H1 (cell line): ENCODE results near the gene P2RY13. TPM values are rescaled to one million over a fixed set of nuclear protein-coding genes. Genes with fewer than 3 reads are reported as not detected.

Experiments used
- CTCF ChIA-PET: fragments of 300-600 bp; sonication (Branson Sonifier 250); formaldehyde crosslinking; loops from one replicate; lab custom pipeline; 2021; ENCODE audit not compliant: partially characterized antibody; lab: Charles Lee
- POLR2A ChIA-PET: fragments of 300-600 bp; sonication (Branson Sonifier 250); formaldehyde crosslinking; loops from one replicate; lab custom pipeline; 2021; ENCODE audit warnings: inconsistent platforms; ENCODE audit not compliant: partially characterized antibody; lab: Charles Lee
- DNase-seq, 2 experiments: peaks; one replicate each; pipeline versions ENCODE4 v3.0.0 to v3.0.0-alpha.2; 2010 to 2022; ENCODE audit warnings: low spot score in 2 of 2, low read depth in 1 of 2, mixed read lengths in 1 of 2
- FAIRE-seq: peaks from 2 replicates; lab custom pipeline; 2011; peaks lifted over from hg19 to GRCh38; lab: Jason Lieb, UNC
- H2AFZ ChIP-seq: 2 replicates; pipeline ENCODE4 v1.8.1; 2012; ENCODE audit warnings: low read length, inconsistent platforms
- H2AK5ac ChIP-seq: 2 replicates; pipeline ENCODE4 v1.6.1; 2013; ENCODE audit warnings: low read depth, low read length
- H2BK120ac ChIP-seq: replicated peaks from 2 replicates; pipeline ENCODE3; 2013; ENCODE audit warnings: low read depth, low read length, inconsistent platforms
- H2BK12ac ChIP-seq: 2 replicates; pipeline ENCODE4 v1.6.1; 2013; ENCODE audit warnings: low read depth, low read length
- H2BK15ac ChIP-seq: 2 replicates; pipeline ENCODE4 v1.6.1; 2013; ENCODE audit warnings: low read length
- H2BK20ac ChIP-seq: 2 replicates; pipeline ENCODE4 v1.6.1; 2013; ENCODE audit warnings: low read length
- H2BK5ac ChIP-seq: 2 replicates; pipeline ENCODE4 v1.6.1; 2013; ENCODE audit warnings: low read depth, low read length
- H3K14ac ChIP-seq: 2 replicates; pipeline ENCODE4 v1.6.1; 2013; ENCODE audit warnings: inconsistent platforms; ENCODE audit not compliant: insufficient read length
- H3K18ac ChIP-seq: 2 replicates; pipeline ENCODE4 v1.6.1; 2013; ENCODE audit warnings: low read length; ENCODE audit errors: extremely low read depth
- H3K23ac ChIP-seq: 2 replicates; pipeline ENCODE4 v1.6.1; 2013; ENCODE audit warnings: inconsistent platforms; ENCODE audit not compliant: insufficient read length
- H3K23me2 ChIP-seq: 2 replicates; pipeline ENCODE4 v1.6.1; 2013; ENCODE audit warnings: low read depth, low read length
- H3K27ac ChIP-seq: 2 replicates; pipeline ENCODE4 v1.6.1; 2011; ENCODE audit warnings: low read depth, low read length, inconsistent platforms
- H3K27me3 ChIP-seq, 4 experiments: replicated peaks in 1 of 4; 1 replicate in 1 of 4; 2 replicates in 3 of 4; pipeline versions ENCODE4 v1.6.1 to v1.8.1; 2011 to 2013; ENCODE audit warnings: low read length in 3 of 4, mild to moderate bottlenecking in 3 of 4, inconsistent platforms in 2 of 4, mixed read lengths in 2 of 4, moderate library complexity in 1 of 4; ENCODE audit not compliant: control insufficient read depth in 3 of 4, insufficient read depth in 3 of 4; ENCODE audit errors: extremely low read depth in 1 of 4
- H3K36me3 ChIP-seq, 4 experiments: 2 replicates each; pipeline versions ENCODE4 v1.6.1 to v1.8.1; 2011 to 2013; ENCODE audit warnings: mild to moderate bottlenecking in 4 of 4, low read length in 3 of 4, moderate library complexity in 2 of 4, control low read depth in 1 of 4, inconsistent platforms in 1 of 4; ENCODE audit not compliant: insufficient read depth in 4 of 4, control insufficient read depth in 2 of 4
- H3K4ac ChIP-seq: replicated peaks from 2 replicates; pipeline ENCODE3; 2013; ENCODE audit warnings: low read length, low read depth, mixed read lengths, inconsistent platforms; ENCODE audit not compliant: insufficient read length
- H3K4me1 ChIP-seq, 4 experiments: replicated peaks in 1 of 4; 1 replicate in 1 of 4; 2 replicates in 3 of 4; pipeline versions ENCODE4 v1.6.1 to v1.8.1; 2011 to 2013; ENCODE audit warnings: low read length in 3 of 4, inconsistent platforms in 2 of 4, mixed read lengths in 1 of 4; ENCODE audit not compliant: insufficient read depth in 4 of 4, control insufficient read depth in 3 of 4
- H3K4me2 ChIP-seq, 2 experiments: 2 replicates each; pipeline versions ENCODE4 v1.6.1 to v1.8.1; 2011 to 2013; ENCODE audit warnings: low read depth in 2 of 2, low read length in 2 of 2, control low read depth in 1 of 2, inconsistent platforms in 1 of 2, mild to moderate bottlenecking in 1 of 2; ENCODE audit not compliant: insufficient read depth in 1 of 2
- H3K4me3 ChIP-seq, 4 experiments: fragments of 200-600, 300-600 bp in 1 of 4; sonication (generic), shearing (Covaris generic), sonication (Bioruptor Twin) in 1 of 4; 2 replicates each; pipeline versions ENCODE4 v1.5.1 to v1.8.1; 2011 to 2016; ENCODE audit warnings: low read length in 4 of 4, low read depth in 3 of 4, control low read depth in 2 of 4, inconsistent platforms in 2 of 4, mild to moderate bottlenecking in 2 of 4, mixed read lengths in 1 of 4, moderate library complexity in 1 of 4; ENCODE audit not compliant: insufficient read depth in 2 of 4; ENCODE audit errors: extremely low read depth in 1 of 4
- H3K56ac ChIP-seq: replicated peaks from 2 replicates; pipeline ENCODE3; 2013; ENCODE audit warnings: low read depth, mild to moderate bottlenecking, mixed read lengths, low read length, inconsistent platforms; ENCODE audit not compliant: insufficient read length
- H3K79me1 ChIP-seq: 2 replicates; pipeline ENCODE4 v1.6.1; 2013; ENCODE audit warnings: low read depth, low read length, control low read depth
- H3K79me2 ChIP-seq, 2 experiments: 2 replicates each; pipeline versions ENCODE4 v1.6.1 to v1.8.1; 2012 to 2013; ENCODE audit warnings: low read length in 2 of 2, mild to moderate bottlenecking in 2 of 2, inconsistent platforms in 1 of 2; ENCODE audit not compliant: insufficient read depth in 2 of 2, control insufficient read depth in 1 of 2
- H3K9ac ChIP-seq, 4 experiments: replicated peaks in 1 of 4; 1 replicate in 1 of 4; 2 replicates in 3 of 4; pipeline versions ENCODE4 v1.6.1 to v1.8.1; 2011 to 2013; ENCODE audit warnings: low read depth in 3 of 4, low read length in 3 of 4, control low read depth in 2 of 4, mild to moderate bottlenecking in 2 of 4, moderate library complexity in 2 of 4, inconsistent platforms in 1 of 4; ENCODE audit errors: extremely low read depth in 1 of 4
- H3K9me3 ChIP-seq, 2 experiments: 2 replicates each; pipeline versions ENCODE4 v1.6.1 to v1.8.1; 2012 to 2013; ENCODE audit warnings: mild to moderate bottlenecking in 2 of 2, moderate library complexity in 2 of 2, control low read depth in 1 of 2, inconsistent platforms in 1 of 2, low read depth in 1 of 2, low read length in 1 of 2, mixed read lengths in 1 of 2; ENCODE audit not compliant: insufficient read depth in 2 of 2
- H4K20me1 ChIP-seq, 2 experiments: replicated peaks in 1 of 2; 2 replicates each; pipeline versions ENCODE3 to v1.8.1; 2011 to 2013; ENCODE audit warnings: inconsistent platforms in 2 of 2, low read length in 2 of 2, mild to moderate bottlenecking in 1 of 2; ENCODE audit not compliant: insufficient read depth in 2 of 2, control insufficient read depth in 1 of 2
- H4K5ac ChIP-seq: 2 replicates; pipeline ENCODE4 v1.6.1; 2013; ENCODE audit warnings: low read length, low read depth, mixed read lengths, inconsistent platforms; ENCODE audit not compliant: insufficient read length
- H4K8ac ChIP-seq: 2 replicates; pipeline ENCODE4 v1.8.0; 2013; ENCODE audit warnings: mild to moderate bottlenecking, moderate library complexity, low read length, inconsistent platforms; ENCODE audit not compliant: insufficient read depth; ENCODE audit errors: extremely low read depth
- H4K91ac ChIP-seq: replicated peaks from 2 replicates; pipeline ENCODE3; 2013; ENCODE audit warnings: low read length, mixed read lengths, inconsistent platforms; ENCODE audit not compliant: insufficient read length
- BACH1 ChIP-seq: IDR thresholded peaks from 2 replicates; pipeline ENCODE4 v1.6.1; 2012; ENCODE audit warnings: low read length, improper control_type of control experiment
- CBX5 ChIP-seq: fragments of 300-800, 300-1000 bp; sonication (generic); IDR thresholded peaks from 2 replicates; pipeline ENCODE4 v1.7.1; 2016; ENCODE audit warnings: antibody characterized with exemption, low read length, low read depth
- CEBPB ChIP-seq: IDR thresholded peaks from 2 replicates; pipeline ENCODE4 v1.6.1; 2012; ENCODE audit warnings: low read depth, low read length
- GTF2F1 ChIP-seq: IDR thresholded peaks from 2 replicates; pipeline ENCODE4 v1.6.1; 2012; ENCODE audit warnings: low read depth, low read length, improper control_type of control experiment, borderline replicate concordance
- KDM4A ChIP-seq: IDR thresholded peaks from one replicate; pipeline ENCODE4 v1.7.1; 2012; ENCODE audit warnings: low read depth, mild to moderate bottlenecking, moderate library complexity, low read length, inconsistent platforms; ENCODE audit not compliant: severe bottlenecking
- KDM5A ChIP-seq: fragments of 200-600 bp; IDR thresholded peaks from 2 replicates; pipeline ENCODE4 v1.7.1; 2012; ENCODE audit warnings: mild to moderate bottlenecking, low read length, inconsistent platforms, mixed read lengths
- RFX5 ChIP-seq: IDR thresholded peaks from 2 replicates; pipeline ENCODE4 v1.6.1; 2011; ENCODE audit warnings: low read depth, low read length, improper control_type of control experiment, borderline replicate concordance
- SIX5 ChIP-seq: IDR thresholded peaks from 2 replicates; pipeline ENCODE4 v1.6.1; 2011; ENCODE audit warnings: mild to moderate bottlenecking, low read depth, low read length
- TBP ChIP-seq: IDR thresholded peaks from 2 replicates; pipeline ENCODE4 v1.6.1; 2011; ENCODE audit warnings: low read depth, low read length, improper control_type of control experiment
- WGBS, 2 experiments: shearing (Covaris generic) in 1 of 2; methylation state at CpG; one replicate each; pipeline versions ENCODE4 v1.1.6 to v1.1.7; 2013 to 2015; ENCODE audit warnings: low lambda C conversion rate in 2 of 2, mixed read lengths in 2 of 2, inconsistent platforms in 1 of 2, low coverage in 1 of 2, missing lambda C conversion rate in 1 of 2; ENCODE audit not compliant: insufficient replicate concordance in 2 of 2, insufficient coverage in 1 of 2, insufficient read length in 1 of 2; ENCODE audit errors: extremely low coverage in 1 of 2, missing lambda C conversion rate in 1 of 2; 5-methylcytosine and 5-hydroxymethylcytosine counted together
- polyA plus RNA-seq, 7 experiments: library from polyadenylated mRNA; depleted of rRNA in 3 of 7; stranded (reverse) in 5 of 7; unstranded in 2 of 7; fragments of >200 nt in 5 of 7; fragments of 200-250 nt in 2 of 7; gene quantifications; 1 replicate in 5 of 7; 2 replicates in 1 of 7; 4 replicates in 1 of 7; pipeline versions ENCODE4 v1.2.1 to v1.2.3, GENCODE V29; 2011 to 2013; ENCODE audit warnings: missing spikeins in 2 of 7, mixed read lengths in 2 of 7
- total RNA-seq: library from RNA; stranded (reverse); fragmentation: NEBNext Ultra II Directional; extraction: Animal tissue kit (Norgen Biotek cat#: 25700); gene quantifications from 2 replicates; pipeline ENCODE4 v1.2.1, GENCODE V29; 2021

Gene P2RY13
- total and polyA plus RNA-seq, 2 of the 8 experiments (the other 6 are each of a cell fraction or from before 2014, with no cell fraction given): not detected

DNA sequence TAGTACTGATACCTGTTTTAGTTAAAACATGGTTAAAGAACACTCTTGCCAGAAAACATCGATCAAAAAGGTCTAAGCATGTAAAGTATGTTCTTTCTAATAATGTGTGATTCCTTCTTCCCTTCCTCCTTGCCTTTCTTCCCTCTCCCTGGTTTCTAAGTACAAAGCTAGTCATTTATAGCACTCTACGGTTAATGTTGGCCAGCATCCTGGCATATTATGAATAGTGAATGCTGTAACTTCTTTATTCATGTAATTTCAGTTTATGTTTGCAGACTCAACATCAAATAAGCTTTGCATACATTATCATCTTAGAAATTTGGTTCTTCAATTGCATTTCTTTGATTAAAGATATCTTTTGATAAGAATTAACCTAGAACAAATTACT, 28.1 kb upstream of the P2RY13 start:
- H2BK20ac ChIP-seq: no peak overlapping the region

More for the DNA sequence above, 28.1 kb upstream of the P2RY13 start:
- no peak for FAIRE-seq
- no peaks in the 10 kb centered on the region for H3K79me1 ChIP-seq
- H4K91ac ChIP-seq: no peak overlapping the region
- H3K4me2 ChIP-seq: no peak overlapping the region
- no peaks in the 10 kb centered on the region for H3K9me3 ChIP-seq
- no peak overlapping the region for H3K4ac ChIP-seq
- ChIA-PET POLR2A (no interaction called here), CTCF (interaction anchor here (1.2 to 1.4 kb wide), 2 partner anchors 20 to 22 kb away, joined by 3 to 4 read pairs; no protein-coding TSS in a partner anchor)
- H3K36me3 ChIP-seq: peaks cover 0 to 14% (median 4%) of the 10 kb centered on the region in 4 experiments; a peak in 4 of 8 replicates
- no peak overlapping the region for H3K14ac ChIP-seq
- DNase-seq: no peak
- no peak overlapping the region for H3K56ac ChIP-seq
- H2AK5ac ChIP-seq: no peak overlapping the region
- H2BK12ac ChIP-seq: no peak overlapping the region
- H2BK15ac ChIP-seq: no peak overlapping the region
- H3K79me2 ChIP-seq: no peaks in the 10 kb centered on the region
- H4K5ac ChIP-seq: no peak overlapping the region
- TF ChIP-seq SIX5 (no peak), KDM5A (no peak), CBX5 (no peak), CEBPB (no peak), TBP (no peak), BACH1 (no peak), GTF2F1 (no peak), KDM4A (no peak), RFX5 (no peak)
- no peak overlapping the region for H2AFZ ChIP-seq
- no peak overlapping the region for H2BK120ac ChIP-seq
- no peak overlapping the region for H3K9ac ChIP-seq
- H4K20me1 ChIP-seq: no peaks in the 10 kb centered on the region
- no peak overlapping the region for H4K8ac ChIP-seq
- peaks cover 0 to 3% (median 0%) of the 10 kb centered on the region in 4 experiments; a peak in 1 of 7 replicates for H3K4me1 ChIP-seq
- no peak overlapping the region for H3K23ac ChIP-seq
- H3K27ac ChIP-seq: no peak overlapping the region
- H3K27me3 ChIP-seq: no peaks in the 10 kb centered on the region
- no peak overlapping the region for H2BK5ac ChIP-seq
- H3K4me3 ChIP-seq: no peak overlapping the region
- H3K18ac ChIP-seq: no peak overlapping the region
- WGBS, 2 experiments: 95% methylated on average over 2 of the region's 2 CpGs; no CpG with 5 or more reads in 1 of the 2 experiments
- no peaks in the 10 kb centered on the region for H3K23me2 ChIP-seq
